Fibroblast of lung (primary cell): ENCODE measurements around the gene ANKRD13B.

Experiments
- CTCF ChIP-seq, 2 donors: IDR thresholded peaks in 1 of 2; conservative IDR thresholded peaks in 1 of 2; 1 replicate in 1 of 2; 2 replicates in 1 of 2; pipeline ENCODE4 v1.5.1; 2011 to 2012; ENCODE audit warnings: low read length in 2 of 2, control low read depth in 1 of 2, inconsistent platforms in 1 of 2, low read depth in 1 of 2, mild to moderate bottlenecking in 1 of 2
- EZH2 ChIP-seq: IDR thresholded peaks from 2 replicates; pipeline ENCODE4 v1.5.1; 2012; ENCODE audit warnings: low read length, control low read depth, mild to moderate bottlenecking; ENCODE audit errors: missing control alignments

GRCh38 chr17:29595943-29596774 lies 3.2 kb downstream of the ANKRD13B start:
- TF ChIP-seq CTCF (conservative IDR thresholded peaks at IDR 0.05 in 1 of 2, IDR thresholded peaks at IDR 0.05 in 1 of 2; ENCODE audit: low read depth in 1 of 2, low read length in 2 of 2) (no peak), EZH2 (no peak)
